ENCODE results near the gene MMP7. TPM values are rescaled to one million over a fixed set of nuclear protein-coding genes. Genes with fewer than 3 reads are reported as not detected.

MMP7 gene
- polyA plus RNA-seq, 1 of the 3 experiments (the other 2 are of a cell fraction), result 0.13 TPM

GRCh38 chr11:102513869-102514268, 16.7 kb downstream of the MMP7 start:
- CTCF ChIA-PET, result interaction anchor here (1.0 to 1.1 kb wide), 3 partner anchors 12 to 172 kb away, joined by 3 to 5 read pairs (median 3); no protein-coding TSS in a partner anchor

GRCh38 chr11:102510439-102511135, 20.0 kb downstream of the MMP7 start:
- H3K79me2 ChIP-seq (ENCODE audit: insufficient read depth), result no peaks in the 10 kb centered on the region
- no peaks in the 10 kb centered on the region for H3K27me3 ChIP-seq (ENCODE audit: insufficient read depth)
- POLR2A ChIA-PET, result no interaction called here
- H3F3A ChIP-seq (replicated peaks; ENCODE audit: insufficient read depth), result no peaks in the 10 kb centered on the region
- H3K9me3 ChIP-seq, result no peaks in the 10 kb centered on the region
- no peaks in the 10 kb centered on the region for H3K9me2 ChIP-seq
- no peaks in the 10 kb centered on the region for H4K20me1 ChIP-seq (ENCODE audit: insufficient read depth)
- 76% methylated on average over 5 of the region's 5 CpGs for WGBS (ENCODE audit: low lambda C conversion rate)
- H3K27ac ChIP-seq (ENCODE audit: low read depth in 2 of 2, low read length in 1 of 2), result no peak overlapping the region
- H3K4me2 ChIP-seq, result no peak overlapping the region
- H3K4me1 ChIP-seq (ENCODE audit: control insufficient read depth in 1 of 2, insufficient read depth in 2 of 2, low read depth in 1 of 2, low read length in 1 of 2), result no peaks in the 10 kb centered on the region
- no peak overlapping the region for H3K9ac ChIP-seq
- H3K4me3 ChIP-seq (ENCODE audit: low read depth in 2 of 2, low read length in 1 of 2), result no peak overlapping the region
- no peak overlapping the region for H2AFZ ChIP-seq (ENCODE audit: low read depth)
- H3K36me3 ChIP-seq (replicated peaks in 1 of 2; ENCODE audit: control insufficient read depth in 1 of 2, insufficient read depth in 2 of 2, low read length in 1 of 2), result no peaks in the 10 kb centered on the region
- CTCF ChIA-PET, result interaction anchor here (1.0 kb wide), 1 partner anchor 120 kb away, joined by 5 read pairs; no protein-coding TSS in a partner anchor
- TF ChIP-seq MXI1 (IDR thresholded peaks at IDR 0.05; ENCODE audit: low read depth, low read length) (no peak), ELF1 (IDR thresholded peaks at IDR 0.05) (no peak), USF1 (IDR thresholded peaks at IDR 0.05; ENCODE audit: borderline replicate concordance, low read depth) (no peak), NRF1 (IDR thresholded peaks at IDR 0.05; ENCODE audit: low read depth, low read length) (no peak), EP300 (IDR thresholded peaks at IDR 0.05; ENCODE audit: borderline replicate concordance in 1 of 2, low read depth in 1 of 2, low read length in 1 of 2) (no peak), TAF1 (IDR thresholded peaks at IDR 0.05; ENCODE audit: borderline replicate concordance, low read depth, low read length) (no peak), YY1 (IDR thresholded peaks at IDR 0.05; ENCODE audit: low read depth) (no peak), NFIC (IDR thresholded peaks at IDR 0.05; ENCODE audit: borderline replicate concordance) (no peak), RCOR1 (IDR thresholded peaks at IDR 0.05; ENCODE audit: low read length) (no peak), GATA2 (CRISPR knock-in tag; IDR thresholded peaks at IDR 0.05) (no peak), TEAD4 (IDR thresholded peaks at IDR 0.05; ENCODE audit: borderline replicate concordance, insufficient read depth) (no peak), EZH2phosphoT487 (IDR thresholded peaks at IDR 0.05; ENCODE audit: borderline replicate concordance, low read depth) (no peak), FOSL2 (IDR thresholded peaks at IDR 0.05; ENCODE audit: borderline replicate concordance, low read depth) (no peak), IRF3 (IDR thresholded peaks at IDR 0.05; ENCODE audit: low read depth, low read length) (no peak), CHD2 (IDR thresholded peaks at IDR 0.05; ENCODE audit: low read length, partially characterized antibody) (no peak), FOXJ3 (CRISPR knock-in tag; IDR thresholded peaks at IDR 0.05) (no peak), JUND (IDR thresholded peaks at IDR 0.05) (no peak), SIN3A (IDR thresholded peaks at IDR 0.05; ENCODE audit: borderline replicate concordance, low read depth, low read length) (no peak)
- no peak for DNase-seq

More at GRCh38 chr11:102513869-102514268, 16.7 kb downstream of the MMP7 start:
- no peak overlapping the region for H3K4me2 ChIP-seq
- H2AFZ ChIP-seq (ENCODE audit: low read depth), result no peak overlapping the region
- POLR2A ChIA-PET, result no interaction called here
- no peaks in the 10 kb centered on the region for H3K27me3 ChIP-seq (ENCODE audit: insufficient read depth)
- H3K9ac ChIP-seq, result no peak overlapping the region
- WGBS (ENCODE audit: low lambda C conversion rate), result 11% methylated on average over 3 of the region's 3 CpGs
- no peaks in the 10 kb centered on the region for H3K9me3 ChIP-seq
- H3K4me3 ChIP-seq (ENCODE audit: low read depth in 2 of 2, low read length in 1 of 2), result no peak overlapping the region
- H4K20me1 ChIP-seq (ENCODE audit: insufficient read depth), result no peaks in the 10 kb centered on the region
- no peaks in the 10 kb centered on the region for H3K9me2 ChIP-seq
- H3K4me1 ChIP-seq (ENCODE audit: control insufficient read depth in 1 of 2, insufficient read depth in 2 of 2, low read depth in 1 of 2, low read length in 1 of 2), result no peaks in the 10 kb centered on the region
- no peak overlapping the region for H3K27ac ChIP-seq (ENCODE audit: low read depth in 2 of 2, low read length in 1 of 2)
- no peaks in the 10 kb centered on the region for H3K79me2 ChIP-seq (ENCODE audit: insufficient read depth)
- TF ChIP-seq GABPA (IDR thresholded peaks at IDR 0.05; ENCODE audit: low read depth) (no peak), MXI1 (IDR thresholded peaks at IDR 0.05; ENCODE audit: low read depth, low read length) (no peak), TCF12 (IDR thresholded peaks at IDR 0.05) (no peak), MAX (IDR thresholded peaks at IDR 0.05; ENCODE audit: low read depth) (no peak), GATA2 (CRISPR knock-in tag; IDR thresholded peaks at IDR 0.05) (no peak), EZH2phosphoT487 (IDR thresholded peaks at IDR 0.05; ENCODE audit: borderline replicate concordance, low read depth) (no peak), USF1 (IDR thresholded peaks at IDR 0.05; ENCODE audit: borderline replicate concordance, low read depth) (no peak), RAD21 (IDR thresholded peaks at IDR 0.05; ENCODE audit: low read length) (no peak), POLR2AphosphoS5 (IDR thresholded peaks at IDR 0.05; ENCODE audit: low read depth, low read length) (no peak), RFX5 (IDR thresholded peaks at IDR 0.05; ENCODE audit: low read length) (no peak), TAF1 (IDR thresholded peaks at IDR 0.05; ENCODE audit: borderline replicate concordance, low read depth, low read length) (no peak), ELF1 (IDR thresholded peaks at IDR 0.05) (no peak)
- H3K36me3 ChIP-seq (replicated peaks in 1 of 2; ENCODE audit: control insufficient read depth in 1 of 2, insufficient read depth in 2 of 2, low read length in 1 of 2), result no peaks in the 10 kb centered on the region
- no peaks in the 10 kb centered on the region for H3F3A ChIP-seq (replicated peaks; ENCODE audit: insufficient read depth)
- no peak for DNase-seq

Measured in SK-N-SH (cell line).